H1 (cell line): ENCODE data around the gene CAPN15. TPM values are rescaled to one million over a fixed set of nuclear protein-coding genes. Genes with fewer than 3 reads are reported as not detected.

Experiments
- CTCF ChIA-PET: fragments of 300-600 bp; sonication (Branson Sonifier 250); formaldehyde crosslinking; loops from one replicate; lab custom pipeline; 2021; ENCODE audit not compliant: partially characterized antibody; lab: Charles Lee
- POLR2A ChIA-PET: fragments of 300-600 bp; sonication (Branson Sonifier 250); formaldehyde crosslinking; loops from one replicate; lab custom pipeline; 2021; ENCODE audit warnings: inconsistent platforms; ENCODE audit not compliant: partially characterized antibody; lab: Charles Lee
- DNase-seq, 2 experiments: peaks; one replicate each; pipeline versions ENCODE4 v3.0.0 to v3.0.0-alpha.2; 2010 to 2022; ENCODE audit warnings: low spot score in 2 of 2, low read depth in 1 of 2, mixed read lengths in 1 of 2
- FAIRE-seq: peaks from 2 replicates; lab custom pipeline; 2011; peaks lifted over from hg19 to GRCh38; lab: Jason Lieb, UNC
- H2AFZ ChIP-seq: 2 replicates; pipeline ENCODE4 v1.8.1; 2012; ENCODE audit warnings: low read length, inconsistent platforms
- H2AK5ac ChIP-seq: 2 replicates; pipeline ENCODE4 v1.6.1; 2013; ENCODE audit warnings: low read depth, low read length
- H2BK120ac ChIP-seq: replicated peaks from 2 replicates; pipeline ENCODE3; 2013; ENCODE audit warnings: low read depth, low read length, inconsistent platforms
- H2BK12ac ChIP-seq: 2 replicates; pipeline ENCODE4 v1.6.1; 2013; ENCODE audit warnings: low read depth, low read length
- H2BK15ac ChIP-seq: 2 replicates; pipeline ENCODE4 v1.6.1; 2013; ENCODE audit warnings: low read length
- H2BK20ac ChIP-seq: 2 replicates; pipeline ENCODE4 v1.6.1; 2013; ENCODE audit warnings: low read length
- H2BK5ac ChIP-seq: 2 replicates; pipeline ENCODE4 v1.6.1; 2013; ENCODE audit warnings: low read depth, low read length
- H3K14ac ChIP-seq: 2 replicates; pipeline ENCODE4 v1.6.1; 2013; ENCODE audit warnings: inconsistent platforms; ENCODE audit not compliant: insufficient read length
- H3K18ac ChIP-seq: 2 replicates; pipeline ENCODE4 v1.6.1; 2013; ENCODE audit warnings: low read length; ENCODE audit errors: extremely low read depth
- H3K23ac ChIP-seq: 2 replicates; pipeline ENCODE4 v1.6.1; 2013; ENCODE audit warnings: inconsistent platforms; ENCODE audit not compliant: insufficient read length
- H3K23me2 ChIP-seq: 2 replicates; pipeline ENCODE4 v1.6.1; 2013; ENCODE audit warnings: low read depth, low read length
- H3K27ac ChIP-seq: 2 replicates; pipeline ENCODE4 v1.6.1; 2011; ENCODE audit warnings: low read depth, low read length, inconsistent platforms
- H3K27me3 ChIP-seq, 4 experiments: replicated peaks in 1 of 4; 1 replicate in 1 of 4; 2 replicates in 3 of 4; pipeline versions ENCODE4 v1.6.1 to v1.8.1; 2011 to 2013; ENCODE audit warnings: low read length in 3 of 4, mild to moderate bottlenecking in 3 of 4, inconsistent platforms in 2 of 4, mixed read lengths in 2 of 4, moderate library complexity in 1 of 4; ENCODE audit not compliant: control insufficient read depth in 3 of 4, insufficient read depth in 3 of 4; ENCODE audit errors: extremely low read depth in 1 of 4
- H3K36me3 ChIP-seq, 4 experiments: 2 replicates each; pipeline versions ENCODE4 v1.6.1 to v1.8.1; 2011 to 2013; ENCODE audit warnings: mild to moderate bottlenecking in 4 of 4, low read length in 3 of 4, moderate library complexity in 2 of 4, control low read depth in 1 of 4, inconsistent platforms in 1 of 4; ENCODE audit not compliant: insufficient read depth in 4 of 4, control insufficient read depth in 2 of 4
- H3K4ac ChIP-seq: replicated peaks from 2 replicates; pipeline ENCODE3; 2013; ENCODE audit warnings: low read length, low read depth, mixed read lengths, inconsistent platforms; ENCODE audit not compliant: insufficient read length
- H3K4me1 ChIP-seq, 4 experiments: replicated peaks in 1 of 4; 1 replicate in 1 of 4; 2 replicates in 3 of 4; pipeline versions ENCODE4 v1.6.1 to v1.8.1; 2011 to 2013; ENCODE audit warnings: low read length in 3 of 4, inconsistent platforms in 2 of 4, mixed read lengths in 1 of 4; ENCODE audit not compliant: insufficient read depth in 4 of 4, control insufficient read depth in 3 of 4
- H3K4me2 ChIP-seq, 2 experiments: 2 replicates each; pipeline versions ENCODE4 v1.6.1 to v1.8.1; 2011 to 2013; ENCODE audit warnings: low read depth in 2 of 2, low read length in 2 of 2, control low read depth in 1 of 2, inconsistent platforms in 1 of 2, mild to moderate bottlenecking in 1 of 2; ENCODE audit not compliant: insufficient read depth in 1 of 2
- H3K4me3 ChIP-seq, 4 experiments: fragments of 200-600, 300-600 bp in 1 of 4; sonication (generic), shearing (Covaris generic), sonication (Bioruptor Twin) in 1 of 4; 2 replicates each; pipeline versions ENCODE4 v1.5.1 to v1.8.1; 2011 to 2016; ENCODE audit warnings: low read length in 4 of 4, low read depth in 3 of 4, control low read depth in 2 of 4, inconsistent platforms in 2 of 4, mild to moderate bottlenecking in 2 of 4, mixed read lengths in 1 of 4, moderate library complexity in 1 of 4; ENCODE audit not compliant: insufficient read depth in 2 of 4; ENCODE audit errors: extremely low read depth in 1 of 4
- H3K56ac ChIP-seq: replicated peaks from 2 replicates; pipeline ENCODE3; 2013; ENCODE audit warnings: low read depth, mild to moderate bottlenecking, mixed read lengths, low read length, inconsistent platforms; ENCODE audit not compliant: insufficient read length
- H3K79me1 ChIP-seq: 2 replicates; pipeline ENCODE4 v1.6.1; 2013; ENCODE audit warnings: low read depth, low read length, control low read depth
- H3K79me2 ChIP-seq, 2 experiments: 2 replicates each; pipeline versions ENCODE4 v1.6.1 to v1.8.1; 2012 to 2013; ENCODE audit warnings: low read length in 2 of 2, mild to moderate bottlenecking in 2 of 2, inconsistent platforms in 1 of 2; ENCODE audit not compliant: insufficient read depth in 2 of 2, control insufficient read depth in 1 of 2
- H3K9ac ChIP-seq, 4 experiments: replicated peaks in 1 of 4; 1 replicate in 1 of 4; 2 replicates in 3 of 4; pipeline versions ENCODE4 v1.6.1 to v1.8.1; 2011 to 2013; ENCODE audit warnings: low read depth in 3 of 4, low read length in 3 of 4, control low read depth in 2 of 4, mild to moderate bottlenecking in 2 of 4, moderate library complexity in 2 of 4, inconsistent platforms in 1 of 4; ENCODE audit errors: extremely low read depth in 1 of 4
- H3K9me3 ChIP-seq, 2 experiments: 2 replicates each; pipeline versions ENCODE4 v1.6.1 to v1.8.1; 2012 to 2013; ENCODE audit warnings: mild to moderate bottlenecking in 2 of 2, moderate library complexity in 2 of 2, control low read depth in 1 of 2, inconsistent platforms in 1 of 2, low read depth in 1 of 2, low read length in 1 of 2, mixed read lengths in 1 of 2; ENCODE audit not compliant: insufficient read depth in 2 of 2
- H4K20me1 ChIP-seq, 2 experiments: replicated peaks in 1 of 2; 2 replicates each; pipeline versions ENCODE3 to v1.8.1; 2011 to 2013; ENCODE audit warnings: inconsistent platforms in 2 of 2, low read length in 2 of 2, mild to moderate bottlenecking in 1 of 2; ENCODE audit not compliant: insufficient read depth in 2 of 2, control insufficient read depth in 1 of 2
- H4K5ac ChIP-seq: 2 replicates; pipeline ENCODE4 v1.6.1; 2013; ENCODE audit warnings: low read length, low read depth, mixed read lengths, inconsistent platforms; ENCODE audit not compliant: insufficient read length
- H4K8ac ChIP-seq: 2 replicates; pipeline ENCODE4 v1.8.0; 2013; ENCODE audit warnings: mild to moderate bottlenecking, moderate library complexity, low read length, inconsistent platforms; ENCODE audit not compliant: insufficient read depth; ENCODE audit errors: extremely low read depth
- H4K91ac ChIP-seq: replicated peaks from 2 replicates; pipeline ENCODE3; 2013; ENCODE audit warnings: low read length, mixed read lengths, inconsistent platforms; ENCODE audit not compliant: insufficient read length
- CTCF ChIP-seq, 3 experiments: IDR thresholded peaks; 1 replicate in 2 of 3; 2 replicates in 1 of 3; pipeline versions ENCODE4 v1.5.1 to v1.6.1; 2011; ENCODE audit warnings: low read length in 3 of 3, mild to moderate bottlenecking in 3 of 3, inconsistent platforms in 2 of 3, low read depth in 1 of 3, moderate library complexity in 1 of 3; ENCODE audit not compliant: insufficient read depth in 1 of 3; ENCODE audit errors: control extremely low read depth in 1 of 3
- FOSL1 ChIP-seq: IDR thresholded peaks from 2 replicates; pipeline ENCODE4 v1.6.1; 2011; ENCODE audit warnings: mild to moderate bottlenecking, low read depth, low read length, moderate library complexity; ENCODE audit not compliant: insufficient read depth
- JUND ChIP-seq: IDR thresholded peaks from 2 replicates; pipeline ENCODE4 v1.6.1; 2011; ENCODE audit warnings: mild to moderate bottlenecking, improper control_type of control experiment, low read length
- WGBS, 2 experiments: shearing (Covaris generic) in 1 of 2; methylation state at CpG; one replicate each; pipeline versions ENCODE4 v1.1.6 to v1.1.7; 2013 to 2015; ENCODE audit warnings: low lambda C conversion rate in 2 of 2, mixed read lengths in 2 of 2, inconsistent platforms in 1 of 2, low coverage in 1 of 2, missing lambda C conversion rate in 1 of 2; ENCODE audit not compliant: insufficient replicate concordance in 2 of 2, insufficient coverage in 1 of 2, insufficient read length in 1 of 2; ENCODE audit errors: extremely low coverage in 1 of 2, missing lambda C conversion rate in 1 of 2; 5-methylcytosine and 5-hydroxymethylcytosine counted together
- polyA plus RNA-seq, 7 experiments: library from polyadenylated mRNA; depleted of rRNA in 3 of 7; stranded (reverse) in 5 of 7; unstranded in 2 of 7; fragments of >200 nt in 5 of 7; fragments of 200-250 nt in 2 of 7; gene quantifications; 1 replicate in 5 of 7; 2 replicates in 1 of 7; 4 replicates in 1 of 7; pipeline versions ENCODE4 v1.2.1 to v1.2.3, GENCODE V29; 2011 to 2013; ENCODE audit warnings: missing spikeins in 2 of 7, mixed read lengths in 2 of 7
- total RNA-seq: library from RNA; stranded (reverse); fragmentation: NEBNext Ultra II Directional; extraction: Animal tissue kit (Norgen Biotek cat#: 25700); gene quantifications from 2 replicates; pipeline ENCODE4 v1.2.1, GENCODE V29; 2021

The CAPN15 gene
- total and polyA plus RNA-seq, 2 of the 8 experiments (the other 6 are each of a cell fraction or from before 2014, with no cell fraction given) = 38.9 to 76.9 TPM

DNA sequence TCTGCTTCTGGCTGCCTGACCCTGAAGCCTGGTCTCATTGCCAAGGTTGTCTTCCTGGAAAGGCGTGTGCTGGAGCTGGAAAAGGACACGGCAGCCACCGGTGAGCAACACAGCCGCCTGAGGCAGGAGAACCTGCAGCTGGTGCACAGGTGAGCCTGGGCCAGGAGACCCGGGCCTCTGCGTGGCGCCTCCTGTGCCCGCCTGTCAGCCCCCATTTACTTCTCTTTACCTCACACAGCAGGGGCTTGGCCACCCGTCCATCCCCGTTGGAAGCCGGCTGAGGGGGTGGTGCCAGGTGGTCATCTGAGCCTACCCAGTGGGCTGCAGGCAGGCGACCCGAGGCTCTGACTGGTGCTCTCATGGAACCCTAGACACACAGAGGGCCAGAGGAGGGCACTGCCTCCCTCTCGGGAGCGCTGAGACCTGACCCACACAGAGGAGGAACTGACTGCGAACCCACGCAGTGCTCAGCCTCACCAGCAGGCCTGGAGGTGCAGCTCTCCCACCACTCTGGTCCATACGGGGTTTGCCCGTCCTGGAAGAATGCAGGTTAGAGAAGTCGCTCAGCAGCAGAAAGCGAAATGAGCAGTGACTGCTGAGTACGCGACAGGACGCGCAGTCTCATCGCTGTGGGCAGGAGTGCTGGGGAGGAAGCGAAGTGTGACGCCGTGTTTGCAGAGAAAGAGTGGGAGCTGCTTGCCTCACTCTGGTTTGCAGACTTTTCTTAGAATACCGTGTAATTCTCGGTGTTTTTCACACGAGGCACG lies 21.9 kb upstream of the CAPN15 start:
- POLR2A ChIA-PET = interaction anchor here (0.9 to 1.3 kb wide), 2 partner anchors 14 to 17 kb away, joined by 3 read pairs; no protein-coding TSS in a partner anchor
- no peak overlapping the region for H2BK120ac ChIP-seq
- H3K36me3 ChIP-seq = no peaks in the 10 kb centered on the region
- no peaks in the 10 kb centered on the region for H3K27me3 ChIP-seq
- H3K14ac ChIP-seq = no peak overlapping the region
- H3K27ac ChIP-seq = no peak overlapping the region
- 0 out of 2 replicates have a peak overlapping the region, but pooled peaks have one; percentile 32 for H2BK20ac ChIP-seq
- H4K8ac ChIP-seq = no peak overlapping the region; the same call in 1 of the 2 replicates
- no peak overlapping the region for H3K4ac ChIP-seq
- no peak overlapping the region for H2BK15ac ChIP-seq
- no peak overlapping the region for H3K18ac ChIP-seq
- no peaks in the 10 kb centered on the region for H3K23me2 ChIP-seq
- 90% methylated on average over 33 of the region's 33 CpGs; no CpG with 5 or more reads in 1 of the 2 experiments for WGBS, 2 experiments
- H3K79me2 ChIP-seq = no peaks in the 10 kb centered on the region
- TF ChIP-seq JUND (no peak), CTCF (IDR thresholded peaks at IDR 0.05; ENCODE audit: control extremely low read depth in 1 of 3, insufficient read depth in 1 of 3, low read depth in 1 of 3, low read length in 3 of 3) (peak; percentile 13 to 30 (median 27)), FOSL1 (no peak)
- no peak overlapping the region for H2AFZ ChIP-seq
- H3K56ac ChIP-seq = no peak overlapping the region
- no peak overlapping the region for H3K9ac ChIP-seq
- H3K79me1 ChIP-seq = no peaks in the 10 kb centered on the region
- H3K4me2 ChIP-seq = no peak overlapping the region
- no peaks in the 10 kb centered on the region for H3K9me3 ChIP-seq
- H3K4me3 ChIP-seq = no peak overlapping the region
- CTCF ChIA-PET = interaction anchor here (0.7 to 1.8 kb wide), 6 partner anchors 10 to 49 kb away, joined by 3 to 8 read pairs (median 4); no protein-coding TSS in a partner anchor
- no peak for FAIRE-seq
- no peak overlapping the region for H3K23ac ChIP-seq
- no peaks in the 10 kb centered on the region; a peak in 1 of 7 replicates for H3K4me1 ChIP-seq
- DNase-seq = no peak
- H2BK12ac ChIP-seq = no peak overlapping the region
- no peak overlapping the region for H2AK5ac ChIP-seq
- no peak overlapping the region for H4K91ac ChIP-seq
- H2BK5ac ChIP-seq = peak overlapping the region; percentile 44; the same call in 1 of the 2 replicates
- H4K5ac ChIP-seq = no peak overlapping the region
- H4K20me1 ChIP-seq = no peaks in the 10 kb centered on the region
